ENCODE measurements around the gene NLGN3. TPM values are rescaled to one million over a fixed set of nuclear protein-coding genes. Genes with fewer than 3 reads are reported as not detected.
"Not testable (repeated sequence)": the region's sequence is repeated elsewhere in the genome, so short reads cannot be mapped to it uniquely, and the experiment has no call there.

NLGN3 gene
- total RNA-seq, 2 experiments from 2014 or later, result 1.4 to 1.9 TPM

- POLR2A ChIA-PET, result no interaction called here
- Mint-ChIP-seq H3K4me1 (peaks cover 1% of the 10 kb centered on the region), H3K36me3 (peaks cover 8% of the 10 kb centered on the region), H3K27me3 (no peaks in the 10 kb centered on the region), H3K9me3 (no peaks in the 10 kb centered on the region), H3K4me3 (no peak overlapping the region), H3K27ac (no peak overlapping the region)
- DNase-seq (no peak), ATAC-seq (ENCODE audit: low read depth) (no peak)
Observed at GRCh38 chrX:71166461-71166860, 21.8 kb downstream of the NLGN3 start.

- ATAC-seq (ENCODE audit: low read depth) (no peak), DNase-seq (no peak)
- H3K27me3 Mint-ChIP-seq, result no peaks in the 10 kb centered on the region
- POLR2A ChIA-PET, result no interaction called here
- H3K4me3 Mint-ChIP-seq, result no peak overlapping the region
- no peak overlapping the region for H3K27ac Mint-ChIP-seq
- peaks cover 6% of the 10 kb centered on the region for H3K4me1 Mint-ChIP-seq
- peaks cover 5% of the 10 kb centered on the region for H3K36me3 Mint-ChIP-seq
- no peaks in the 10 kb centered on the region for H3K9me3 Mint-ChIP-seq
Observed at GRCh38 chrX:71167031-71167781, 22.6 kb downstream of the NLGN3 start.

- POLR2A ChIA-PET, result no interaction called here
- DNase-seq (no peak), ATAC-seq (ENCODE audit: low read depth) (no peak)
- Mint-ChIP-seq H3K27me3 (no peaks in the 10 kb centered on the region), H3K36me3 (peaks cover 7% of the 10 kb centered on the region), H3K9me3 (no peaks in the 10 kb centered on the region), H3K4me1 (peaks cover 6% of the 10 kb centered on the region), H3K27ac (no peak overlapping the region), H3K4me3 (no peak overlapping the region)
Observed at GRCh38 chrX:71168134-71168533, 23.5 kb downstream of the NLGN3 start.

GRCh38 chrX:71169586-71169985 lies 24.9 kb downstream of the NLGN3 start:
- POLR2A ChIA-PET, result no interaction called here

GRCh38 chrX:71170660-71171059 lies 26.0 kb downstream of the NLGN3 start:
- POLR2A ChIA-PET, result no interaction called here
- Mint-ChIP-seq H3K27ac (no peak overlapping the region), H3K4me3 (no peak overlapping the region), H3K4me1 (peaks cover 7% of the 10 kb centered on the region), H3K9me3 (no peaks in the 10 kb centered on the region), H3K36me3 (peaks cover 19% of the 10 kb centered on the region), H3K27me3 (no peaks in the 10 kb centered on the region)
- DNase-seq, result no peak
- no peak for ATAC-seq (ENCODE audit: low read depth)

More at GRCh38 chrX:71169586-71169985, 24.9 kb downstream of the NLGN3 start:
- Mint-ChIP-seq H3K36me3 (peaks cover 15% of the 10 kb centered on the region), H3K27ac (no peak overlapping the region), H3K4me3 (no peak overlapping the region), H3K4me1 (peaks cover 6% of the 10 kb centered on the region), H3K27me3 (no peaks in the 10 kb centered on the region), H3K9me3 (no peaks in the 10 kb centered on the region)
- DNase-seq (no peak), ATAC-seq (ENCODE audit: low read depth) (no peak)

- DNase-seq, result no peak
- H3K27ac Mint-ChIP-seq, result peak overlapping the region; percentile 83
- H3K36me3 Mint-ChIP-seq, result peaks cover 19% of the 10 kb centered on the region
- H3K4me3 Mint-ChIP-seq, result peak overlapping the region; percentile 14
- peaks cover 7% of the 10 kb centered on the region for H3K4me1 Mint-ChIP-seq
- no peaks in the 10 kb centered on the region for H3K27me3 Mint-ChIP-seq
- POLR2A ChIA-PET, result no interaction called here
- H3K9me3 Mint-ChIP-seq, result no peaks in the 10 kb centered on the region
- ATAC-seq (ENCODE audit: low read depth), result no peak
Observed at GRCh38 chrX:71171110-71171801, 26.6 kb downstream of the NLGN3 start.

- Mint-ChIP-seq H3K27me3 (no peaks in the 10 kb centered on the region), H3K9me3 (no peaks in the 10 kb centered on the region), H3K4me3 (no peak overlapping the region), H3K27ac (peak overlapping the region; percentile 54), H3K36me3 (peaks cover 21% of the 10 kb centered on the region), H3K4me1 (peaks cover 10% of the 10 kb centered on the region)
- DNase-seq (no peak), ATAC-seq (ENCODE audit: low read depth) (no peak)
- POLR2A ChIA-PET, result no interaction called here
Observed at GRCh38 chrX:71173440-71173839, 28.8 kb downstream of the NLGN3 start.

- ATAC-seq (ENCODE audit: low read depth), result no peak
- DNase-seq, result no peak
- Mint-ChIP-seq H3K4me1 (peaks cover 17% of the 10 kb centered on the region), H3K9me3 (no peaks in the 10 kb centered on the region), H3K4me3 (no peak overlapping the region), H3K36me3 (peaks cover 21% of the 10 kb centered on the region), H3K27me3 (no peaks in the 10 kb centered on the region), H3K27ac (no peak overlapping the region)
- POLR2A ChIA-PET, result no interaction called here
Observed at GRCh38 chrX:71174795-71175194, 30.2 kb downstream of the NLGN3 start.

GRCh38 chrX:71175531-71175930 lies 30.9 kb downstream of the NLGN3 start:
- H3K36me3 Mint-ChIP-seq, result peaks cover 21% of the 10 kb centered on the region
- H3K27me3 Mint-ChIP-seq, result no peaks in the 10 kb centered on the region
- no peak overlapping the region for H3K27ac Mint-ChIP-seq
- peaks cover 17% of the 10 kb centered on the region for H3K4me1 Mint-ChIP-seq
- DNase-seq (no peak), ATAC-seq (ENCODE audit: low read depth) (no peak)
- POLR2A ChIA-PET, result no interaction called here
- no peak overlapping the region for H3K4me3 Mint-ChIP-seq
- H3K9me3 Mint-ChIP-seq, result no peaks in the 10 kb centered on the region

- Mint-ChIP-seq H3K36me3 (peaks cover 19% of the 10 kb centered on the region), H3K27ac (no peak overlapping the region), H3K4me3 (no peak overlapping the region), H3K27me3 (no peaks in the 10 kb centered on the region), H3K4me1 (peaks cover 11% of the 10 kb centered on the region), H3K9me3 (no peaks in the 10 kb centered on the region)
- ATAC-seq (ENCODE audit: low read depth) (no peak), DNase-seq (no peak)
- POLR2A ChIA-PET, result no interaction called here
Observed at GRCh38 chrX:71177327-71177726, 32.7 kb downstream of the NLGN3 start.

- no peaks in the 10 kb centered on the region for H3K9me3 Mint-ChIP-seq
- H3K27ac Mint-ChIP-seq, result peak overlapping the region; percentile 70
- no peak for DNase-seq
- no peak overlapping the region for H3K4me3 Mint-ChIP-seq
- ATAC-seq (ENCODE audit: low read depth), result no peak
- peaks cover 13% of the 10 kb centered on the region for H3K36me3 Mint-ChIP-seq
- H3K27me3 Mint-ChIP-seq, result no peaks in the 10 kb centered on the region
- POLR2A ChIA-PET, result no interaction called here
- H3K4me1 Mint-ChIP-seq, result peaks cover 16% of the 10 kb centered on the region
Observed at GRCh38 chrX:71178908-71179307, 34.3 kb downstream of the NLGN3 start.

- Mint-ChIP-seq H3K4me1 (peaks cover 16% of the 10 kb centered on the region), H3K4me3 (peak overlapping the region; percentile 55), H3K27ac (peak overlapping the region; percentile 97)
- not testable (repeated sequence) for H3K9me3 Mint-ChIP-seq; DNase-seq; ATAC-seq (ENCODE audit: low read depth); H3K36me3 Mint-ChIP-seq; H3K27me3 Mint-ChIP-seq
- POLR2A ChIA-PET, result interaction anchor here (0.7 to 4.3 kb wide), 7 partner anchors 16 to 357 kb away, joined by 3 to 48 read pairs (median 7); partner anchors contain the start of genes MED12, NONO, TAF1 and ZMYM3
Observed at GRCh38 chrX:71180579-71181265, 36.1 kb downstream of the NLGN3 start.

- POLR2A ChIA-PET, result interaction anchor here (0.7 to 4.3 kb wide), 13 partner anchors 12 to 441 kb away, joined by 3 to 48 read pairs (median 7); partner anchors contain the start of genes IL2RG, MED12, NONO and TAF1
- DNase-seq (peak; percentile 54), ATAC-seq (ENCODE audit: low read depth) (peak; percentile 43)
- H3K4me1 Mint-ChIP-seq, result peaks cover 16% of the 10 kb centered on the region
- peaks cover 5% of the 10 kb centered on the region for H3K36me3 Mint-ChIP-seq
- H3K9me3 Mint-ChIP-seq, result no peaks in the 10 kb centered on the region
- H3K27ac Mint-ChIP-seq, result peak overlapping the region; percentile 97
- peak overlapping the region; percentile 90 for H3K4me3 Mint-ChIP-seq
- no peaks in the 10 kb centered on the region for H3K27me3 Mint-ChIP-seq
Observed at GRCh38 chrX:71181558-71181909, 36.9 kb downstream of the NLGN3 start.
